ENCODE results near the gene PRRG1. TPM values are rescaled to one million over a fixed set of nuclear protein-coding genes. Genes with fewer than 3 reads are reported as not detected.
"Not testable (repeated sequence)": the region's sequence is repeated elsewhere in the genome, so short reads cannot be mapped to it uniquely, and the experiment has no call there.

The PRRG1 gene
- total RNA-seq, 2 donors from 2014 or later, result 3.1 to 5.2 TPM

DNA sequence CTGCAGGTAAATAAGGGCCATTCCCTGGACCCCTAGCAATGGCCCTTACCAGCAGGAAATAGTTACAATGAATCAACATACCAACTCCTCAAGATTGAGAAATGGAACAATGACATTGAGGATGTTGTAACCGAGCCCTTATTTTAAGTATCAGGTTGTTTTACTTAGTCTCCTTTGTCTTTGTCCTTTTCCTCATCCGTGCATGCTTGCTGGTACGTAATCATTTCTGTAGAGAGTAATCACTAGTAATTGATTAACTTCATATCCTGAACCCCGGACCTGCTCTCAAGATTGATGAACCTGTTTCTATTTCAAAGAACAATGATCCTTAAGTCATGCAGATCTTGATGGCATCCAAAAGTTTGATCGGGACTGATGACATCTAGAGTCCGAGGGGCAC is 123.7 kb downstream of the PRRG1 start:
- Histone ChIP-seq H3K9me3 (ENCODE audit: control insufficient read depth, low read length) (no peaks in the 10 kb centered on the region), H3K4me1 (ENCODE audit: control insufficient read depth, insufficient read depth, low read length) (no peaks in the 10 kb centered on the region), H3K27ac (ENCODE audit: low read depth, low read length) (no peak overlapping the region), H3K4me3 (ENCODE audit: low read length) (no peak overlapping the region), H3K27me3 (ENCODE audit: control insufficient read depth, insufficient read depth, low read length, poor library complexity, severe bottlenecking) (no peaks in the 10 kb centered on the region), H3K36me3 (ENCODE audit: control insufficient read depth, insufficient read depth, low read length) (no peaks in the 10 kb centered on the region), H3K9ac (ENCODE audit: extremely low read depth, low read length, poor library complexity, severe bottlenecking) (no peak overlapping the region)
- 93 to 100% methylated on average over 2 to 6 of the region's 6 CpGs for WGBS, 2 experiments (ENCODE audit: insufficient coverage in 1 of 2, insufficient read length in 1 of 2)
- no peak overlapping the region for H3K27ac Mint-ChIP-seq
- peaks cover 6% of the 10 kb centered on the region for H3K4me1 Mint-ChIP-seq
- TF ChIP-seq, protein P1, sequence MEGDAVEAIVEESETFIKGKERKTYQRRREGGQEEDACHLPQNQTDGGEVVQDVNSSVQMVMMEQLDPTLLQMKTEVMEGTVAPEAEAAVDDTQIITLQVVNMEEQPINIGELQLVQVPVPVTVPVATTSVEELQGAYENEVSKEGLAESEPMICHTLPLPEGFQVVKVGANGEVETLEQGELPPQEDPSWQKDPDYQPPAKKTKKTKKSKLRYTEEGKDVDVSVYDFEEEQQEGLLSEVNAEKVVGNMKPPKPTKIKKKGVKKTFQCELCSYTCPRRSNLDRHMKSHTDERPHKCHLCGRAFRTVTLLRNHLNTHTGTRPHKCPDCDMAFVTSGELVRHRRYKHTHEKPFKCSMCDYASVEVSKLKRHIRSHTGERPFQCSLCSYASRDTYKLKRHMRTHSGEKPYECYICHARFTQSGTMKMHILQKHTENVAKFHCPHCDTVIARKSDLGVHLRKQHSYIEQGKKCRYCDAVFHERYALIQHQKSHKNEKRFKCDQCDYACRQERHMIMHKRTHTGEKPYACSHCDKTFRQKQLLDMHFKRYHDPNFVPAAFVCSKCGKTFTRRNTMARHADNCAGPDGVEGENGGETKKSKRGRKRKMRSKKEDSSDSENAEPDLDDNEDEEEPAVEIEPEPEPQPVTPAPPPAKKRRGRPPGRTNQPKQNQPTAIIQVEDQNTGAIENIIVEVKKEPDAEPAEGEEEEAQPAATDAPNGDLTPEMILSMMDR (conservative IDR thresholded peaks at IDR 0.05), result no peak
- peaks cover 12% of the 10 kb centered on the region for H3K9me3 Mint-ChIP-seq
- no peak overlapping the region for H3K4me3 Mint-ChIP-seq
- H3K36me3 Mint-ChIP-seq (ENCODE audit: low read depth), result no peaks in the 10 kb centered on the region
- DNase-seq, result no peak
- no peaks in the 10 kb centered on the region for H3K27me3 Mint-ChIP-seq (ENCODE audit: insufficient read depth)

DNA sequence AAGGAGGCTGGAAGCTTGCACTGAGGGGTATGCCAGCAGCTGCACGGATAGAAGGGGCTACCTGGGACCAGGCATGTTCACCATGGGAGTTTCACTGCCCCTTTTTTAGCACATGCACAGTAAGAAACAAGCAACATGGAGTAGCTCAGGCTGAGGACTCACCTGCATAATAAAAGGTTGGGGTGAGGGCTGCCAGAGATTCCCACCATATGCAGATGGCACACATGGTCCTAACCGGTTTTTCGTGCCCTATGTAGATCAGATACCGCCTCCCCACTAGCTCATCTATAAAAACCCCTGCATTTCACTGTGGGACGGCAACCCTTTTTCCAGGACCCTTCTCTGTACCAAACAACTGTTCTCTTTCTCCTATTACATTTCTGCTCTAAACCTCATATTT is 125.3 kb downstream of the PRRG1 start:
- H3K4me1 Mint-ChIP-seq, result peaks cover 2% of the 10 kb centered on the region
- Histone ChIP-seq H3K9me3 (ENCODE audit: control insufficient read depth, low read length) (no peaks in the 10 kb centered on the region), H3K4me3 (ENCODE audit: low read length) (no peak overlapping the region), H3K27ac (ENCODE audit: low read depth, low read length) (no peak overlapping the region), H3K36me3 (ENCODE audit: control insufficient read depth, insufficient read depth, low read length) (no peaks in the 10 kb centered on the region), H3K9ac (ENCODE audit: extremely low read depth, low read length, poor library complexity, severe bottlenecking) (no peak overlapping the region), H3K27me3 (ENCODE audit: control insufficient read depth, insufficient read depth, low read length, poor library complexity, severe bottlenecking) (no peaks in the 10 kb centered on the region), H3K4me1 (ENCODE audit: control insufficient read depth, insufficient read depth, low read length) (no peaks in the 10 kb centered on the region)
- H3K4me3 Mint-ChIP-seq, result no peak overlapping the region
- H3K27me3 Mint-ChIP-seq (ENCODE audit: insufficient read depth), result no peaks in the 10 kb centered on the region
- DNase-seq, result peak; percentile 49
- WGBS, 2 experiments (ENCODE audit: insufficient coverage in 1 of 2, insufficient read length in 1 of 2), result 73% methylated on average over 5 of the region's 5 CpGs; no CpG with 5 or more reads in 1 of the 2 experiments
- H3K27ac Mint-ChIP-seq, result no peak overlapping the region
- H3K9me3 Mint-ChIP-seq, result peaks cover 27% of the 10 kb centered on the region
- TF ChIP-seq, protein P1 (conservative IDR thresholded peaks at IDR 0.05), result no peak
- H3K36me3 Mint-ChIP-seq (ENCODE audit: low read depth), result no peaks in the 10 kb centered on the region

GRCh38 chrX:37476571-37477170 is 127.5 kb downstream of the PRRG1 start:
- H3K27ac Mint-ChIP-seq, result no peak overlapping the region
- no peak overlapping the region for H3K4me3 ChIP-seq (ENCODE audit: low read length)
- H3K9me3 Mint-ChIP-seq, result peaks cover 28% of the 10 kb centered on the region
- no peaks in the 10 kb centered on the region for H3K36me3 ChIP-seq (ENCODE audit: control insufficient read depth, insufficient read depth, low read length)
- H3K9ac ChIP-seq (ENCODE audit: extremely low read depth, low read length, poor library complexity, severe bottlenecking), result no peak overlapping the region
- no peaks in the 10 kb centered on the region for H3K4me1 ChIP-seq (ENCODE audit: control insufficient read depth, insufficient read depth, low read length)
- no peaks in the 10 kb centered on the region for H3K9me3 ChIP-seq (ENCODE audit: control insufficient read depth, low read length)
- H3K4me3 Mint-ChIP-seq, result no peak overlapping the region
- 48 to 60% methylated on average over 1 to 3 of the region's 3 CpGs for WGBS, 2 experiments (ENCODE audit: insufficient coverage in 1 of 2, insufficient read length in 1 of 2)
- no peaks in the 10 kb centered on the region for H3K27me3 Mint-ChIP-seq (ENCODE audit: insufficient read depth)
- TF ChIP-seq, protein P1 (conservative IDR thresholded peaks at IDR 0.05), result no peak
- no peak for DNase-seq
- H3K27ac ChIP-seq (ENCODE audit: low read depth, low read length), result no peak overlapping the region
- no peaks in the 10 kb centered on the region for H3K36me3 Mint-ChIP-seq (ENCODE audit: low read depth)
- H3K4me1 Mint-ChIP-seq, result peaks cover 9% of the 10 kb centered on the region
- H3K27me3 ChIP-seq (ENCODE audit: control insufficient read depth, insufficient read depth, low read length, poor library complexity, severe bottlenecking), result no peaks in the 10 kb centered on the region

DNA sequence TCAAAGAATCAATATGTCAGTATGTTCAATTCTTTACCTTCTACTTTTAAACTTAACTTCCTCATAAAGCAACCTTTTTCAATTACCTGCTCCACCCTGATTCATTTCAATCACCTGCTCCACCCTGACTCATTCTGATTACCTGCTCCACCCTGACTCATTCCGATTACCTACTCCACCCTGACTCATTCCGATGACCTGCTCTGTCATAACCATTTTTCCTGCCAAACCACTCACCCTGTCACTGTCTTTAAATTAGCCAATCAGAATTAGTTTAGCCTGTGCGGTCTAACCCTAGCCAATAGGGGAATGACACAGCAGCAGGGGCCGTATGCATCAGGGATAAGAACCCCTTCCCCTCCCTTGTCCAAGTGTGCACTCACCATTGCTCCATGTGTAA is 135.2 kb downstream of the PRRG1 start:
- not testable (repeated sequence) for H3K4me3 ChIP-seq (ENCODE audit: low read length); H3K27ac ChIP-seq (ENCODE audit: low read depth, low read length); H3K36me3 Mint-ChIP-seq (ENCODE audit: low read depth); H3K9me3 ChIP-seq (ENCODE audit: control insufficient read depth, low read length); H3K27ac Mint-ChIP-seq; H3K36me3 ChIP-seq (ENCODE audit: control insufficient read depth, insufficient read depth, low read length); H3K9ac ChIP-seq (ENCODE audit: extremely low read depth, low read length, poor library complexity, severe bottlenecking); H3K4me1 ChIP-seq (ENCODE audit: control insufficient read depth, insufficient read depth, low read length); H3K27me3 ChIP-seq (ENCODE audit: control insufficient read depth, insufficient read depth, low read length, poor library complexity, severe bottlenecking); H3K4me1 Mint-ChIP-seq; H3K4me3 Mint-ChIP-seq; DNase-seq; H3K27me3 Mint-ChIP-seq (ENCODE audit: insufficient read depth)
- H3K9me3 Mint-ChIP-seq, result peaks cover 37% of the 10 kb centered on the region
- 96% methylated on average over 4 of the region's 4 CpGs; no CpG with 5 or more reads in 1 of the 2 experiments for WGBS, 2 experiments (ENCODE audit: insufficient coverage in 1 of 2, insufficient read length in 1 of 2)

Measured in endodermal cell (in vitro differentiated cells).